HUDEP-2 (cell line): ENCODE results near the gene NTM.

ENCODE experiments used
- DNase-seq, 76 experiments: peaks; one replicate each; lab custom pipeline; 2025; ENCODE audit not compliant: unreplicated experiment in 76 of 76; lab: John Stamatoyannopoulos, UW

The NTM gene

GRCh38 chr11:131966667-131967066 is 596.3 kb downstream of the NTM start:
- DNase-seq, result no peak

DNA sequence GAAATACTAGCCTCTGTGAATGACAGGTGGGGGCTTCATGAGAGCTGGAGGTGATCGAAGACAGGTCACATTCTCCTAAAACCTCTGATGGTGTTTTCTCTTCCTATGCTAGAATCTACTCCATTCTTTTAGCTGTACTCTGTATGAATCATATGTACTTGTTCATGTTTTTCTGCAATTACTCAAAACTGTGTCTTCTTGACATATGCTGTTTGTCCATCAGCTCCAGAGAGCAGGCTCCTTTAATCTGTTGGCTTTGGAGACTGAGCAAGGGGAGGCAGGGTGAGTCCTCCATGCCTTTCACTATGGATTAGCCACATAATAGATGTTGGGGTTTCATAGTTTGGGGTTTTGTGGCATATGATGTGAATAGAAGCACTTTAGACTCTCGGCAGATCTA is 598.8 kb downstream of the NTM start:
- no peak for DNase-seq

GRCh38 chr11:131973061-131973460 is 602.6 kb downstream of the NTM start:
- DNase-seq, result no peak

GRCh38 chr11:131975619-131976018 is 605.2 kb downstream of the NTM start:
- DNase-seq, result no peak

DNA sequence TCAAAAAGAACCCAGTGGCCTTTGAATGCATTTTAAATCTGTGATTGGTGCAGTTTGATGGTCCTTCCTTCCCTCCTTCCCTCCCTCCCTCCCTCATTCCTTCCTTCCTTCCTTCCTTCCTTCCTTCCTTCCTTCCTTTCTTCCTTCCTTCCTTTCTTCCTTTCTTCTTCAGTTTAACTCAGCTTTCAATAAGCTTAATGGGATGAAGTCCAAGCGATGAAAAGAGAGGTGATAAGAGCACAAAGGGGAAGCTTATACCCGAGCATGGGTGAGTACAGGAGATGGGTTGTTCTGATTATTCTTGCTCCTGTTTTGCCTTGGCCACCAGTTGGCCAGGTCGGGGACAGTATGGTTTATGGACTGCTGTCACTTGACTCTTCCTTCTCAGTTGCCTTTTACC is 605.6 kb downstream of the NTM start:
- no peak for DNase-seq

DNA sequence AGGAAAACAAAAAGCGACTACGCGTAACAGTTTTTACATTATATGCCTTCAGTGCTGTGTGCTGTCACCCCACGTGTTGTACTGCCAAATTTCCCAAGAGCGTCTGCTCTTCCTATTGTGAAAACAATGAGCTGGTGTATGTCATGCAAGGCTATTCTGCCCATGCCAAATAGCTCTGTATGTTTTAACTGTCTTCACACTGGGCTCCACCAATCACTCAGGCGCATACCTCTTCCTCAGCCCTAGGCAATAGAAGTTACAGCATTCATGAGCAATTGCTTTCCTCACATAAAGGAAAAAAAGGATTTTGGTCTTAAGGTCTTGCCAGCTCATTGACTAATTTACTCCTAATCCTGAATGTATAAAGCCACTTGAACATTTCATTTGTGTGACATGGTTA is 606.8 kb downstream of the NTM start:
- DNase-seq, result no peak

DNA sequence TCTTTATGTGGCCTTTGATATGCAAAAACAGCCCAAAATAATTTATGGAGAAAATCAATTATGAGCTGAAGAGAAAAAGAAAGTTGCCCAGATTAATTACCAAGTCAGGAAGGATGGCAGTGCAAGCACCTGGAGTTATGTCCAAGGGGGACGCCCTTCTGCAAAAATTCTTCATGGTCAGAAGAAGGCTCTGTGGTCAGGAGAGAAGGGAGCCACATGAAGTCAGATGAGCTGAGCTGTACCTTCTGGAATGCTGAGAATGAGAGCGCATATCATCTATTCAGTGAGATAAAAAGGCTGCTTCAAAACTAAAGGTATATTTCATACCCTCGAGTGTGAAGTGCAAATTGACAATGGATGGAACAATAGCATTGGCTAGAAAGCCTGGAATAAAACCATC is 607.4 kb downstream of the NTM start:
- DNase-seq, result no peak

GRCh38 chr11:131978351-131978750 is 607.9 kb downstream of the NTM start:
- no peak for DNase-seq

GRCh38 chr11:131979364-131979763 is 608.9 kb downstream of the NTM start:
- no peak for DNase-seq

DNA sequence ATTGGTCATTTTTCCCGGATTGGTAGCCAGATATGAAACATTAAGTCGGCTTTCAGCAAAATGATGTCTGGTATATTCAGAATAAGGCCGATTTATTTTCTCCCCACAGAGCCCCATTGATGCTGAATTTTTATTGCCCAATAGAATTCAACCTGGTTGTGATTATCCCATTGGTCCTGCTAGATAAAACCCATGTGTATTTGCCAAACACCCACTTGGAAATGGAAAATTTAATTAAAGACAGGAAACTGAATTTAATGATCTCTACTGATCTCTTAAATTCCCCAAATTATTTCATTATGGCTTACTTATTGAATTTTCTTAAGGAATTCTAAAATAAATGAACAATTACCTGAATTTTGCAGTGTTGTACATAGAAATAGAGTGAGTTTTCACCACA is 609.8 kb downstream of the NTM start:
- DNase-seq, result no peak

DNA sequence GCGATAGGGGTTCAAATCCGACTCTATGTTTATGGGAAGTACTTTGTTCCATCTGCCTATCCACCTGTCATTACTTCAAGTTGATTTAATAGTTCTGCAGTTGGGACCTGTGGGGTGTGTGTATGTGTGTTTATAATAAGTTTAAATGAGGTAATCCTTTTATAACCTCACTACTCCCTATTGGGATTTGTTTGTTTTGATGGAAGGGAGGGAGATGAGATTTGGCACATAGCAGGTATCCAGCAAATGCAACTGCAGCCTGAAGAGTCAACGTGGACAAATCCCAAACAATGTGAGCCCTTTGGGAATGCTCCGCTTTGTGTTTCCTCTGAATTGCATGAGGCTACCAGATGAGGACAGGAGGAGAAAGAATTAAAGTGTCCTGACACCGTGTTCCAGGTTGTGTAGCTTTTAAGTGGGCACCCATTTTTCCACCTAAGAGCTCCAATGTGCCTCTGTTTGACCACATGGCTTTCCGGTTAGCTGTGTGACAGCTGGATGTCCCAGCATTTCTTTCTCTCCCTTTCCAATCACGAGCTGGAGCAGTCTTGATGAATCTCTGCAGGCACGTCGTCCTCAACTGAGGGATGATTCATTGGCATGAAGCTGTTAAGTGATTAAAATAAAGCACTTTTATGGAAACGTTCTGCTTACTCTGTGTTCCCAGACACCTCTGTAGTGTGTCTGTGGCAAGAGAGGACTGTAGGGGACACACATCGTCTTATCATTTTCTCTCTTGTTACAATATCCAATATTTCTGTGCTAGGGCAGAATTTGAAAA is 610.7 kb downstream of the NTM start:
- no peak for DNase-seq

GRCh38 chr11:131982154-131982553 is 611.7 kb downstream of the NTM start:
- DNase-seq, result no peak

DNA sequence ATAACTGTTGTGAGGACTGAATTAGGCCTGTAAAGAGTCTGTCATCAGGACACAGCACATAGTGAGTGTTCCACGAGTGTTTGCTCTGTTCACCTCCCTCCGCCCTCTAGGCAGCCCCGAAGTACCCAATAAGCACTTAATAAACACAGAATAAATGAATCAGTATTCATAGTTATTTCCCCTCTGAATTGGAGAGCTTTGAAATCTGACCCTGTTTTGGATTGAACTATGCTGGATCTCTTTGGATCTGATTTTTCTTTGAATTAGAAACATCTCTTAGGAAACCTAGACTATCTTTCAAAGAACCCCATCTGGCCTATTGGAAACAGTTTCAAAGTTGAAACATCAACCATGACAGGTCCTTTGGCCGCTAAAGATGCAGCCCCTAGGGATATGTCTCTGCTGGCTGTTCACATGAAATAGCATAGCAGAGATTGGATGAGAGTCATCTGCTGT is 615.5 kb downstream of the NTM start:
- DNase-seq, result no peak

GRCh38 chr11:131987703-131988102 is 617.3 kb downstream of the NTM start:
- no peak for DNase-seq

- no peak for DNase-seq
These were observed 621.2 kb downstream of the NTM start for GRCh38 chr11:131991606-131992005.

DNA sequence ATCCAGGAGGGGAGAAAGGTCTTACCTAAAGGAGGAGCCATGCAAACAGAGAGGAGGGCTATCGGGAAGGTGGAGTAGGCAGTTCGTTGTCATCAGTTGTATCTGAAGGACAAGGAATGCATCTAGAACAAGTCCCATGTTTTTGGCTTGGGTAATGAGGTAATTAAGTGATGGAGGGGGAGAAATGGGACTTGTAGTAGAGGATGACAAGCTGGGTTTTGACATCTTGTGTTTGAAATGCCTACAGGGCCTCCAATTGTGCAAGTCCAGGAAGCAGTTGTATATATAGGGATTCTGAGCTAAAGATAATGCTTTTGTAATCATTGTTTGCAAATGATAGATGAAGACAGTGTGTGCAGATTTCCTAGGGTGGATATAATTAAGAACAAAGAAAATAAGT is 622.8 kb downstream of the NTM start:
- DNase-seq, result no peak

- no peak for DNase-seq
These were observed 627.6 kb downstream of the NTM start for GRCh38 chr11:131998020-131998419.

DNA sequence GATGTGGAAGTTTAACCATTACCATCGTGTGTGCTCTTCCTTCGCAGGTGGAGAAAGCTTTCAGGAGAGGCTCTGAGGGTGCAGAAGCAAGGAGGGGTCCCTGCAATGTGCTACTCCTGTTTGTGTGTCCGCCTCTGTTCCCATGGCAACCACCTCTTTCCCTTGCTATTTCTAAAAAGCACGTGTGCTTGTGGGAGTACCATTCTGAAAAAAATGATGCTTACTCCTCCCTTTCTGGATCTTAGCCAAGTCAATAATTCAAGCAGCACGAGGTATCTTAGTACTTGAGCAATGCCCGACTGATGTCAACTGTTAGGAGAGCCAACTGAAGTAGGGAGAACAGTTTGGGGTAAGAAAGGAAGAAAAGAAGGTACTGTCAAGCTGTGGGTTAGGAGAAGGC is 628.7 kb downstream of the NTM start:
- no peak for DNase-seq

GRCh38 chr11:131999955-132000354 is 629.5 kb downstream of the NTM start:
- DNase-seq, result no peak

DNA sequence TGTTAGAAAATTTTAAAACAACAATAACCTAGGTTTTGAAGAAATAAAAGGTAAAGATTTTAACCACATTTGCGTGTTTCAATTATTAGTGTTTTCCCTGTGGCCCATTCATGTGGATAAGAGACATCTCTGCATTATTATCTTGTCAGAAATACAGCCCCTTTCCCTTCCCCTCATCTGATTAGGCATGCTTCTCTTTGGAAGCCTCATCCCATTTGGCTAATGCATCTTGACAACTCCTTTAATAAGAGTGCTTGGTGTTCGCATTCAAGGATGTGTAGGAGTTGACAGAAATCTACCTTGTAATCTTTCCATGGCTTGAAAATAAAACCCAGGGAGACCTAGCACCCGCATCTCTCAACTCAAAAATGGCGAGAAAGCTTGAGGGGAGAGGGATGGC is 635.5 kb downstream of the NTM start:
- DNase-seq, result no peak

GRCh38 chr11:132006884-132007580 is 636.6 kb downstream of the NTM start:
- DNase-seq, result no peak

DNA sequence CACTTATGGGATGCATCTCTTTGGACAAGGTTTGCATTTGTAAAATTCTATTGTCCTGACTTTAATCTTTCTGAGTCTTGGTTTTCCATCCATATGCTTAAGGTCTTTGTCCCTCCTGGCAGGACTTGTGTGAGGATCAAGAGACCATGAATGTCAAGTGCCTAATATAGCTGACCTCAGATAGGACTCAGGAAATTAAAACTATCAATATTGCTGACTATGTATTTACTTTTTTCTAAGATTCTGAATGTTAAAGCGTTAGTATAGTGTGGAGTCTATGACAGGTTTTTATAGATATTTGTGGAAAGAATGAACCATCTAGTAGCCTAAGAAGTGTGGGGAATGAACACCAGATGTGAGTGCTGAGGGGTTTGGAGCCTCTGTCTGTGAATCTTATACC is 637.8 kb downstream of the NTM start:
- no peak for DNase-seq
